Hepatocyte (in vitro differentiated cells): Measurements from ENCODE around the gene ARL6.

Experiments
- EZH2phosphoT487 ChIP-seq: fragments of 200-600 bp; sonication (generic); IDR thresholded peaks from one replicate; pipeline ENCODE4 v1.6.1; 2018; ENCODE audit warnings: antibody characterized with exemption, mild to moderate bottlenecking, low read depth, moderate library complexity; ENCODE audit not compliant: unreplicated experiment, severe bottlenecking
- TF ChIP-seq, protein P1 (sequence below): fragments of 200-600 bp; sonication (generic); IDR thresholded peaks from 2 replicates; pipeline ENCODE4 v1.5.1; 2016; ENCODE audit warnings: antibody characterized with exemption, mild to moderate bottlenecking; ENCODE audit not compliant: poor library complexity

GRCh38 chr3:97763586-97764406 lies 762 bp upstream of the ARL6 start:
- no peak for TF ChIP-seq EZH2phosphoT487
- TF ChIP-seq, protein P1, sequence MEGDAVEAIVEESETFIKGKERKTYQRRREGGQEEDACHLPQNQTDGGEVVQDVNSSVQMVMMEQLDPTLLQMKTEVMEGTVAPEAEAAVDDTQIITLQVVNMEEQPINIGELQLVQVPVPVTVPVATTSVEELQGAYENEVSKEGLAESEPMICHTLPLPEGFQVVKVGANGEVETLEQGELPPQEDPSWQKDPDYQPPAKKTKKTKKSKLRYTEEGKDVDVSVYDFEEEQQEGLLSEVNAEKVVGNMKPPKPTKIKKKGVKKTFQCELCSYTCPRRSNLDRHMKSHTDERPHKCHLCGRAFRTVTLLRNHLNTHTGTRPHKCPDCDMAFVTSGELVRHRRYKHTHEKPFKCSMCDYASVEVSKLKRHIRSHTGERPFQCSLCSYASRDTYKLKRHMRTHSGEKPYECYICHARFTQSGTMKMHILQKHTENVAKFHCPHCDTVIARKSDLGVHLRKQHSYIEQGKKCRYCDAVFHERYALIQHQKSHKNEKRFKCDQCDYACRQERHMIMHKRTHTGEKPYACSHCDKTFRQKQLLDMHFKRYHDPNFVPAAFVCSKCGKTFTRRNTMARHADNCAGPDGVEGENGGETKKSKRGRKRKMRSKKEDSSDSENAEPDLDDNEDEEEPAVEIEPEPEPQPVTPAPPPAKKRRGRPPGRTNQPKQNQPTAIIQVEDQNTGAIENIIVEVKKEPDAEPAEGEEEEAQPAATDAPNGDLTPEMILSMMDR: no peak
